SU-DHL-6 (cell line): ENCODE results near the gene KCNH1.

Experiments
- H2AFZ ChIP-seq: fragments of 200-600 bp; sonication (generic); 2 replicates; pipeline ENCODE4 v1.6.1; 2014; ENCODE audit warnings: low read depth, mild to moderate bottlenecking, moderate library complexity, mixed read lengths, antibody characterized with exemption, low read length; ENCODE audit not compliant: severe bottlenecking
- H3F3A ChIP-seq: fragments of 200-600 bp; shearing (Covaris generic); 2 replicates; pipeline ENCODE4 v1.6.0; 2016; ENCODE audit warnings: antibody characterized with exemption, mild to moderate bottlenecking; ENCODE audit not compliant: insufficient read depth
- H3K27ac ChIP-seq: fragments of 200-600 bp; sonication (generic); 2 replicates; pipeline ENCODE4 v1.5.1; 2016; ENCODE audit warnings: low read depth, mild to moderate bottlenecking, low read length, moderate library complexity, mixed read lengths
- H3K27me3 ChIP-seq: fragments of 200-600 bp; sonication (generic), shearing (Covaris generic); 2 replicates; pipeline ENCODE4 v1.6.0; 2014; ENCODE audit warnings: mild to moderate bottlenecking, low read length
- H3K36me3 ChIP-seq: fragments of 200-600 bp; sonication (generic); 2 replicates; pipeline ENCODE4 v1.6.1; 2014; ENCODE audit warnings: mild to moderate bottlenecking, low read length, mixed read lengths
- H3K4me2 ChIP-seq: fragments of 300-600, 200-600 bp; shearing (Covaris generic), sonication (generic); 2 replicates; pipeline ENCODE4 v1.6.0; 2014; ENCODE audit warnings: low read length, low read depth, mild to moderate bottlenecking; ENCODE audit not compliant: poor library complexity, severe bottlenecking
- H3K4me3 ChIP-seq: fragments of 200-600 bp; sonication (generic); 2 replicates; pipeline ENCODE4 v1.5.1; 2014; ENCODE audit warnings: antibody characterized with exemption, low read length, mild to moderate bottlenecking, mixed read lengths; ENCODE audit not compliant: insufficient read depth, poor library complexity, severe bottlenecking
- H3K79me2 ChIP-seq: fragments of 200-600 bp; sonication (generic); 2 replicates; pipeline ENCODE4 v1.6.1; 2014; ENCODE audit warnings: mild to moderate bottlenecking, low read length, moderate library complexity; ENCODE audit not compliant: insufficient read depth
- H3K9ac ChIP-seq: fragments of 200-600 bp; sonication (generic); 2 replicates; pipeline ENCODE4 v1.7.0; 2014; ENCODE audit warnings: mild to moderate bottlenecking, low read length
- H3K9me2 ChIP-seq: fragments of 200-600 bp; sonication (generic); replicated peaks from 2 replicates; pipeline ENCODE4 v1.6.1; 2014; ENCODE audit warnings: low read length; ENCODE audit not compliant: insufficient read depth
- H3K9me3 ChIP-seq: fragments of 200-600 bp; sonication (generic); 2 replicates; pipeline ENCODE4 v1.6.1; 2014; ENCODE audit warnings: low read length, mixed read lengths; ENCODE audit not compliant: insufficient read depth
- H4K20me1 ChIP-seq: fragments of 200-600 bp; sonication (generic); 2 replicates; pipeline ENCODE4 v1.6.1; 2014; ENCODE audit warnings: low read depth, mild to moderate bottlenecking, antibody characterized with exemption, low read length, moderate library complexity, mixed read lengths
- CTCF ChIP-seq: fragments of 200-600 bp; sonication (generic); IDR thresholded peaks from one replicate; pipeline ENCODE4 v1.5.1; 2017; ENCODE audit warnings: antibody characterized with exemption, mild to moderate bottlenecking, low read length, moderate library complexity; ENCODE audit not compliant: insufficient read depth, poor library complexity, severe bottlenecking
- EZH2phosphoT487 ChIP-seq: fragments of 200-600 bp; sonication (generic), shearing (Covaris generic); conservative IDR thresholded peaks from 2 replicates; pipeline ENCODE4 v1.6.1; 2018; ENCODE audit warnings: mild to moderate bottlenecking, antibody characterized with exemption, low read length, moderate library complexity, mixed read lengths

KCNH1 gene

GRCh38 chr1:210711825-210712612, 421.9 kb downstream of the KCNH1 start:
- H3K9ac ChIP-seq, result no peak overlapping the region
- H2AFZ ChIP-seq, result no peak overlapping the region
- no peaks in the 10 kb centered on the region for H3K36me3 ChIP-seq
- no peaks in the 10 kb centered on the region for H3K9me2 ChIP-seq
- H3K27ac ChIP-seq, result no peak overlapping the region
- H3K9me3 ChIP-seq, result no peaks in the 10 kb centered on the region
- no peaks in the 10 kb centered on the region for H3K27me3 ChIP-seq
- no peaks in the 10 kb centered on the region for H4K20me1 ChIP-seq
- TF ChIP-seq EZH2phosphoT487 (no peak), CTCF (no peak)
- H3K79me2 ChIP-seq, result no peaks in the 10 kb centered on the region
- H3F3A ChIP-seq, result no peaks in the 10 kb centered on the region
- no peak overlapping the region for H3K4me3 ChIP-seq
- H3K4me2 ChIP-seq, result no peak overlapping the region

DNA sequence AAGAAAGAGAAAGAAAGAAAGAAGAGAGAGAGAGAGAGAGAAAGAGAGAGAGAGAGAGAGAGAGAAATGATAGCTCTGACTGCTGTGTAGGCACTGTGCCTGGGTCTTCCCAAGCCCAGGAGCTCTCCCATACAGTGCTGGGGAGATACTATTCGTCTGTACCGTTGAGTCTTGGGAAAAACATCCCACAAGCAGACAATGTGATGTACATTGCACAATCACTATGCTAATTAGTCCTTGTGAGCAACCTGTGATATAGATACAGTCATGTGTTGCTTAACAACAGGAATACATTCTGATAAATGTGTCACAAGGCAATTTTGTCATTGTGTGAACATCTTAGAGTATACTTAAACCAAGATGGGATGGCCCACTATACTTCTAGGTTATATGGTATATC, 424.2 kb downstream of the KCNH1 start:
- Histone ChIP-seq H3K79me2 (no peaks in the 10 kb centered on the region), H3K4me2 (no peak overlapping the region), H3K9ac (no peak overlapping the region), H3K27ac (no peak overlapping the region), H3K4me3 (no peak overlapping the region), H3K9me3 (no peaks in the 10 kb centered on the region), H3K27me3 (no peaks in the 10 kb centered on the region), H4K20me1 (no peaks in the 10 kb centered on the region), H3F3A (no peaks in the 10 kb centered on the region), H3K36me3 (no peaks in the 10 kb centered on the region), H3K9me2 (no peaks in the 10 kb centered on the region), H2AFZ (no peak overlapping the region)
- no peak for TF ChIP-seq CTCF
- no peak for TF ChIP-seq EZH2phosphoT487

DNA sequence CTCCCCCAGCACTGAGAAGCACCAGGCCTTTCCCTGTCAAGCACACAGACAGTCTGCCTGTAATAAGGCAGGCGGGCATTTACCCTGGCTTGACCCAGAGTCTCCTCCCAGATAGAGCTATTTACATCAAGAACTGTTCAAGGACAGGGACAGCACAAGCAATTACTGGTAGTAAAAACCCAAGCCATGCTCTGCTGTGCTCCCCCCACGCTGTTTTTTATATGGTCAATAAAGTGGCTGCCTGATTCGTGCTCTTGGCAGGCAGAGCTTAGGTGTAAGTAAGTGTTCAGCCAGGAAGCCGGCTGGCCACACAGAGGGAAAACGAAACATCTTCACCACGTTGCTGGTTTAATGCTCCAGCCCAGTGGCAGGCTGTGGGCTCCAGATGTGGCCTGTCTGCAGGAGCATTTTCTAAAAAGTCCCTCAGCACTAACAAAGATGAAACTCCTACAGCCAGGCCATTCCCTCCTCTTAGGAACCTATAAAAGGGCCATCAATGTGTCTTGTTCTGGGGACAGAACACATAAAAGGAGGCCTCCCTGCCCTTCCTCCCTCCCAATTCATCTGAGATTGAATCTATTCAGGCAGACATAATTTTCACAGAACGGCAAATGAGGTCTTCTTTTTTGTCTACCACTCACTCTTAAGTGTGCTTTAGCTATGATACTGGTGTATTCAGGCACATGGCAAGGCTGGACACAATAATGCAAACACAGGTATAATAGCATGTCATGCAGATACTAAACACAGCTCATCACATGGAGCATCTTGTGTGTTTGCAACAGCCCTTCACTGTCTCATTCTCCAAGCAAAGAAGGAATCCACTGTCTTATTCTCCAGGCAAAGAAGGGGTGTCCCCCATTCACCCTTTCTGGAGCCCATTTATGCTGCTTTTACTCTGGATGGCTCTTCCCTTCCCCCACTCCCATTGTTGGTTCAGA, 426.4 kb downstream of the KCNH1 start:
- no peak for TF ChIP-seq CTCF
- TF ChIP-seq EZH2phosphoT487, result no peak
- Histone ChIP-seq H3K9me3 (no peaks in the 10 kb centered on the region), H3K4me2 (no peak overlapping the region), H3K9ac (no peak overlapping the region), H3K4me3 (no peak overlapping the region), H3F3A (no peaks in the 10 kb centered on the region), H3K9me2 (no peaks in the 10 kb centered on the region), H3K79me2 (no peaks in the 10 kb centered on the region), H3K27me3 (no peaks in the 10 kb centered on the region), H4K20me1 (no peaks in the 10 kb centered on the region), H2AFZ (no peak overlapping the region), H3K27ac (no peak overlapping the region), H3K36me3 (no peaks in the 10 kb centered on the region)
